HFF-Myc (cell line): ENCODE data around the gene RIN3.
A peak's percentile ranks its signal among the peaks of the same experiment; 100 is the strongest.

Experiments
- DNase-seq: peaks from one replicate; pipeline ENCODE4 v3.0.0-alpha.2; 2011; ENCODE audit warnings: low read depth; ENCODE audit errors: extremely low read depth
- H3K4me3 ChIP-seq: replicated peaks from 2 replicates; pipeline ENCODE4 v1.5.1; 2011; ENCODE audit warnings: low read depth, mild to moderate bottlenecking, control low read depth, low read length
- TF ChIP-seq, protein P1 (sequence below): IDR thresholded peaks from 2 replicates; pipeline ENCODE4 v1.5.1; 2012; ENCODE audit warnings: mild to moderate bottlenecking, low read depth, low read length, control low read depth; ENCODE audit errors: missing control alignments

Gene RIN3

GRCh38 chr14:92645841-92646478 lies 132.4 kb downstream of the RIN3 start:
- no peak for DNase-seq

DNA sequence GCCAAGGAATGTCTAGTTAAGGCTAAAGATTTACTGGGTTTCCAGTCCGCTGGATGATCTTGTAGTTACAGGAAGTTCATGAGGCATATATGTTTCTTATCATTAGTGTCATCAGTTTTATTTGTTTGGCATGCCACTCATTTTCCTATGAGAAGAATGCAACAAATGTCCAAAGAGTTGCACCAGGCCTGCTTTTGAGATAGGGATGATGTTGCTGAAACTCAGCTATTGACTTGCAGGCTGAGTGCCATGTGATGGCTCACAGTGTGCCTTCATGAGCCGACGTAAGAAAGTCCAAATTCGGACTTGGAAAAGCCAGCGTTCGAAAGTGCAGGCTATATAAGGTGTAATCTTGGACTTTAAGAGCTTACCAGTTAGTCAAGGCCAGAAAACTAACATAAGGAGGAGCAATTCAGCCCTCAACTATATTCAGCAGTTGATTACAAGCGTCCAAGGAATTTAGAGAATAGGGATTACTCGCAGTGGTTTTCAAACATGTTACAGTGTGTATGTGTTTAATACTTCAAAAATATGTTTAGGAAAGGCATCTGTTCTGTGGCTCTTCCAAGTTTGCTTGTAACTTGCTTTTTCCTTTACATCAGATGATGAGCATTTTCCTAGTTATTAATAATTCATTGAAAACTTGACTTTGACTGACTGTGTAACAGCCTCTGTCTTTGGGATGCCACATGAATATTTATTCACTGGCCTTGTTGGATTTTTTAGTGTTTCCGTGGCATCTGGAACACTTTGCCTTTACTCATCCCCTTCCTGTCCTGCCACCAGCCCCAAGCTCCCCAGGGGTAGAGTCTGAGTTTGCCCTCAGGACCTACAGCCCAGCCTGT lies 133.6 kb downstream of the RIN3 start:
- TF ChIP-seq, protein P1, sequence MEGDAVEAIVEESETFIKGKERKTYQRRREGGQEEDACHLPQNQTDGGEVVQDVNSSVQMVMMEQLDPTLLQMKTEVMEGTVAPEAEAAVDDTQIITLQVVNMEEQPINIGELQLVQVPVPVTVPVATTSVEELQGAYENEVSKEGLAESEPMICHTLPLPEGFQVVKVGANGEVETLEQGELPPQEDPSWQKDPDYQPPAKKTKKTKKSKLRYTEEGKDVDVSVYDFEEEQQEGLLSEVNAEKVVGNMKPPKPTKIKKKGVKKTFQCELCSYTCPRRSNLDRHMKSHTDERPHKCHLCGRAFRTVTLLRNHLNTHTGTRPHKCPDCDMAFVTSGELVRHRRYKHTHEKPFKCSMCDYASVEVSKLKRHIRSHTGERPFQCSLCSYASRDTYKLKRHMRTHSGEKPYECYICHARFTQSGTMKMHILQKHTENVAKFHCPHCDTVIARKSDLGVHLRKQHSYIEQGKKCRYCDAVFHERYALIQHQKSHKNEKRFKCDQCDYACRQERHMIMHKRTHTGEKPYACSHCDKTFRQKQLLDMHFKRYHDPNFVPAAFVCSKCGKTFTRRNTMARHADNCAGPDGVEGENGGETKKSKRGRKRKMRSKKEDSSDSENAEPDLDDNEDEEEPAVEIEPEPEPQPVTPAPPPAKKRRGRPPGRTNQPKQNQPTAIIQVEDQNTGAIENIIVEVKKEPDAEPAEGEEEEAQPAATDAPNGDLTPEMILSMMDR: no peak
- H3K4me3 ChIP-seq: no peak overlapping the region
- DNase-seq: peak; percentile 33

More at GRCh38 chr14:92645841-92646478, 132.4 kb downstream of the RIN3 start:
- TF ChIP-seq, protein P1: no peak
- H3K4me3 ChIP-seq: no peak overlapping the region

DNA sequence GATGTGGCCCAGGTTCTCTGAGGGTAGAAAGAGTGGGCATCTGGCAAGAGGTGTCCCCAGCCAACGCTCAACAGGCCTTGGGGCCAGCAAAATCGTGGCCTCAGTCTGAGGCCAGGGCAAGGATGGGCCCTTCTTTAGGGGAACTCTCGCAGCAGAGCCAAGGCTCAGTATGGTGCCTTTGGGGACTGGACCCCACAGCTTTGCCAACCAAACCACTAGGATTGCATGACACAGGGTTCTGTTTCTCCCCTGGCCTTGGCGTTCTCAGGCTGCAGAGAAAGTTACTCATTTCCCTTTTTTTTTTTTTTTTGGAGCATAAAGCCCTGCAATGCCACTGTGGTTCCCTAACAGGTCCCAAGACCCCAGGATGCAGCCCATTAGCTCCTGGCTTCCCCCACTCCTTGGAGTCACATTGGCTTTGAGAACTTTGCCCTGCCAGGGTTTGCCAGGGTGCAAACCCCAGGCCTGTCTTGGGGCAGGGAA lies 134.3 kb downstream of the RIN3 start:
- no peak for DNase-seq
- H3K4me3 ChIP-seq: no peak overlapping the region
- TF ChIP-seq, protein P1: no peak

GRCh38 chr14:92649066-92649465 lies 135.5 kb downstream of the RIN3 start:
- no peak for DNase-seq
- H3K4me3 ChIP-seq: no peak overlapping the region
- TF ChIP-seq, protein P1: no peak

DNA sequence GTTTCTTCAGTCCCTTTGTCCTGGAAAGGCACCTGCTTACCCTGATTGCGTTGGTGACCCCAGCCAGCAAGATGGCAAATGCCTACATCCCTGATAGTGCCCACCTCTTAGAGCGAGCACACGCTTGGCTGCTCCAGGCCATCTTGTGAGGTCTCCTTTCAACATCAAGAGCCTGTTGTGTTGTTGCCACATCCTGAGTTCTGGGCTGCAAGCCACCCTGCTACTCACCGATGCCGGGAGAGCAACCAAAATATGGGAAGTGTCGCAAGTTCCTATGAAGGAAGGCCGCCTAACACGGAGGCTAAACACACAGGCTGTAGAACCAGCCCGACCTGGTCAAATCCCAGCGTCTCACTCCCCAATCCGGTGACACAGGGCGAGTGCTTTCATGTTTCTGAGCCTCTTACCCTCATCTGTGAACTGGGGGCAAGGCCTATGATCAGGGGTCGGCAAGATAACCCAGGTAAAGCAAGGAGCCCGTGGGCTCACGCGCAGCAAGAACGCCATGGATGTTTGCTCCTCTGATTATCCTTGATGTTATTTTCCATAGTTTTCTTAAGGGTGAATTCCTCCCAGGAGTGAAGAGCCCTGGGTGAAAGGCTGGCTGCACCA lies 136.5 kb downstream of the RIN3 start:
- no peak overlapping the region for H3K4me3 ChIP-seq
- no peak for DNase-seq
- TF ChIP-seq, protein P1: no peak

GRCh38 chr14:92650581-92651105 lies 137.1 kb downstream of the RIN3 start:
- no peak for DNase-seq
- TF ChIP-seq, protein P1: no peak
- no peak overlapping the region for H3K4me3 ChIP-seq
